HepG2 (cell line): ENCODE results near the gene ARRDC4. TPM values are rescaled to one million over a fixed set of nuclear protein-coding genes. Genes with fewer than 3 reads are reported as not detected.

ENCODE experiments used
- ATAC-seq: fragments of 200-7000 bp; cut with Tn5 transposase; 3 replicates; pipeline ENCODE4 v1.9.1; 2020; ENCODE audit warnings: mild to moderate bottlenecking, moderate library complexity
- BruUV-seq: library from RNA; stranded (reverse); fragments of 400-500 nt; replicated peaks from 2 replicates; lab custom pipeline; 2021; lab: Mats Ljungman, UMichigan
- CTCF ChIA-PET: fragments of 300-600 bp; formaldehyde crosslinking; extraction: SDS; loops from one replicate; lab custom pipeline; 2021; ENCODE audit warnings: low total read pairs, inconsistent platforms, low intra/inter-chr PET ratio; lab: Yijun Ruan, JAX
- POLR2A ChIA-PET: fragments of 350-600 bp; sonication (Branson Sonifier 250); formaldehyde crosslinking; loops from one replicate; lab custom pipeline; 2020; ENCODE audit warnings: antibody characterized with exemption, inconsistent platforms; lab: Yijun Ruan, JAX
- DNase-seq: peaks from one replicate; pipeline ENCODE4 v3.0.0-alpha.2; 2015; ENCODE audit warnings: low spot score
- FAIRE-seq: peaks from 3 replicates; lab custom pipeline; 2011; peaks lifted over from hg19 to GRCh38; lab: Jason Lieb, UNC
- H2AFZ ChIP-seq: one replicate; pipeline ENCODE4 v1.6.1; 2011; ENCODE audit warnings: low read length, inconsistent platforms
- H3K27ac ChIP-seq: fragments of 300-600 bp; 3 replicates; pipeline ENCODE4 v1.8.0; 2011; ENCODE audit warnings: mixed run types, mild to moderate bottlenecking, mixed read lengths, low read length, inconsistent platforms; ENCODE audit not compliant: insufficient read depth; ENCODE audit errors: extremely low read length
- H3K27me3 ChIP-seq, 2 experiments: fragments of 200-600 bp in 1 of 2; 2 replicates in 1 of 2; 3 replicates in 1 of 2; pipeline versions ENCODE4 v1.6.0 to v1.8.0; 2011; ENCODE audit warnings: low read length in 2 of 2, mild to moderate bottlenecking in 2 of 2, moderate library complexity in 2 of 2, inconsistent platforms in 1 of 2; ENCODE audit not compliant: insufficient read depth in 2 of 2, control insufficient read depth in 1 of 2
- H3K36me3 ChIP-seq, 2 experiments: fragments of 200-600 bp in 1 of 2; replicated peaks in 1 of 2; 2 replicates in 1 of 2; 3 replicates in 1 of 2; pipeline versions ENCODE4 v1.5.1 to v1.8.0; 2011; ENCODE audit warnings: low read length in 2 of 2, inconsistent platforms in 1 of 2; ENCODE audit not compliant: insufficient read depth in 2 of 2, control insufficient read depth in 1 of 2
- H3K4me1 ChIP-seq: 2 replicates; pipeline ENCODE4 v1.5.1; 2012; ENCODE audit warnings: low read length, inconsistent platforms; ENCODE audit not compliant: insufficient read depth
- H3K4me2 ChIP-seq: 2 replicates; pipeline ENCODE4 v1.6.0; 2011; ENCODE audit warnings: low read depth, low read length, inconsistent platforms
- H3K4me3 ChIP-seq, 3 experiments: fragments of 200-600 bp in 1 of 3; sonication (generic), shearing (Covaris generic) in 1 of 3; replicated peaks in 1 of 3; 2 replicates each; pipeline ENCODE4 v1.5.1; 2011 to 2016; ENCODE audit warnings: low read length in 3 of 3, inconsistent platforms in 2 of 3, low read depth in 2 of 3, mild to moderate bottlenecking in 2 of 3, control low read depth in 1 of 3, mixed read lengths in 1 of 3; ENCODE audit not compliant: insufficient read depth in 1 of 3
- H3K79me2 ChIP-seq: one replicate; pipeline ENCODE4 v1.6.1; 2011; ENCODE audit warnings: low read length, inconsistent platforms; ENCODE audit not compliant: insufficient read depth
- H3K9ac ChIP-seq: 2 replicates; pipeline ENCODE4 v1.6.0; 2011; ENCODE audit warnings: mild to moderate bottlenecking, low read depth, low read length, inconsistent platforms; ENCODE audit not compliant: insufficient read depth
- H3K9me3 ChIP-seq: 2 replicates; pipeline ENCODE4 v1.5.1; 2012; ENCODE audit warnings: mild to moderate bottlenecking, low read length
- H4K20me1 ChIP-seq: 2 replicates; pipeline ENCODE4 v1.6.0; 2011; ENCODE audit warnings: inconsistent platforms, mild to moderate bottlenecking, low read length, moderate library complexity; ENCODE audit not compliant: insufficient read depth
- CBX5 ChIP-seq: sonication (generic); formaldehyde crosslinking; IDR thresholded peaks from 2 replicates; pipeline ENCODE4 v1.4.0; 2020; ENCODE audit warnings: missing genetic modification reagents, borderline replicate concordance
- PBX3 ChIP-seq: sonication (generic); formaldehyde crosslinking; IDR thresholded peaks from 2 replicates; pipeline ENCODE4 v1.8.1; 2023; ENCODE audit warnings: missing genetic modification reagents, inconsistent platforms, borderline replicate concordance
- RARA ChIP-seq: IDR thresholded peaks from 2 replicates; pipeline ENCODE4 v1.6.1; 2016; ENCODE audit warnings: missing genetic modification reagents, missing compliant biosample characterization
- ZNF646 ChIP-seq: sonication (generic); formaldehyde crosslinking; IDR thresholded peaks from 2 replicates; pipeline ENCODE4 v1.9.0; 2021; ENCODE audit warnings: mild to moderate bottlenecking, missing genetic modification reagents
- WGBS: methylation state at CpG from one replicate; pipeline ENCODE4 v1.1.6; 2017; ENCODE audit warnings: low lambda C conversion rate; 5-methylcytosine and 5-hydroxymethylcytosine counted together
- in situ Hi-C: cut with HindIII; loops from 2 replicates; pipeline ENCODE4 v1.10.0; 2017; ENCODE audit warnings: low pct_unique_long_range_greater_than_20kb; ENCODE audit not compliant: extremely low pct_ligation_motif_present
- intact Hi-C: fragments of 100-400 bp; cut with micrococcal nuclease; formaldehyde crosslinking; loops from one replicate; pipeline ENCODE4 v1.10.0; 2022; ENCODE audit not compliant: unreplicated experiment
- polyA plus RNA-seq, 8 experiments: library from polyadenylated mRNA; depleted of rRNA in 3 of 8; stranded (reverse) in 7 of 8; unstranded in 1 of 8; fragments of >200 nt; fragmentation: Illumina TruSeq in 4 of 8; extraction: Trizol in 4 of 8; gene quantifications; 2 replicates each; pipeline versions ENCODE4 v1.2.1 to v1.2.3, GENCODE V29; 2011 to 2016; ENCODE audit warnings: low read depth in 4 of 8, missing spikeins in 1 of 8, mixed read lengths in 1 of 8; ENCODE audit not compliant: insufficient read depth in 1 of 8
- total RNA-seq, 5 experiments: library from RNA; depleted of rRNA; stranded (reverse); fragments of >200 nt; fragmentation: Illumina TruSeq; extraction: Trizol; gene quantifications; 2 replicates each; pipeline ENCODE4 v1.2.3, GENCODE V29; 2016; ENCODE audit warnings: low read depth in 1 of 5

The ARRDC4 gene
- total and polyA plus RNA-seq, 2 of the 13 experiments (the other 11 are each of a cell fraction or from before 2014, with no cell fraction given), result 1.5 to 2.5 TPM

- TF ChIP-seq PBX3 (CRISPR knock-in tag) (no peak), ZNF646 (CRISPR knock-in tag) (no peak)
These were observed 6.6 kb downstream of the ARRDC4 start (continued) for GRCh38 chr15:97966924-97967620.

- no peak for ATAC-seq
- ChIA-PET POLR2A (no interaction called here), CTCF (no interaction called here)
- Histone ChIP-seq H3K4me3 (no peak overlapping the region), H3K27ac (no peak overlapping the region), H3K27me3 (no peaks in the 10 kb centered on the region), H3K9ac (no peak overlapping the region), H4K20me1 (no peaks in the 10 kb centered on the region), H3K36me3 (peaks cover 0 to 5% of the 10 kb centered on the region in 2 experiments; a peak in 3 of 5 replicates), H3K4me1 (peaks cover 2% of the 10 kb centered on the region; the same call in 1 of the 2 replicates), H3K9me3 (no peaks in the 10 kb centered on the region), H3K79me2 (no peaks in the 10 kb centered on the region), H3K4me2 (no peak overlapping the region), H2AFZ (no peak overlapping the region)
- DNase-seq, result no peak
- no TSS peak for BruUV-seq
- in situ Hi-C loops, result no loop called here
- intact Hi-C loops, result no loop called here
- no peak for FAIRE-seq
- WGBS, result 88% methylated on average over 2 of the region's 2 CpGs
- TF ChIP-seq CBX5 (no peak), RARA (no peak)
These were observed 7.4 kb downstream of the ARRDC4 start for GRCh38 chr15:97967881-97968280.
